GM12892 (cell line): ENCODE measurements around the gene PLEKHH2.

Experiments
- POLR2AphosphoS5 ChIP-seq: IDR thresholded peaks from 2 replicates; pipeline ENCODE4 v1.6.1; 2011; ENCODE audit warnings: low read depth, low read length, control low read depth
- TAF1 ChIP-seq: IDR thresholded peaks from 2 replicates; pipeline ENCODE4 v1.6.1; 2011; ENCODE audit warnings: low read depth, mild to moderate bottlenecking, control low read depth, low read length, borderline replicate concordance

GRCh38 chr2:43612944-43613343 is 24.1 kb upstream of the PLEKHH2 start:
- no peak for TF ChIP-seq POLR2AphosphoS5
- no peak for TF ChIP-seq TAF1
